GM10266 (cell line): ENCODE measurements around the gene PTPRD.

Source experiments
- DNase-seq: peaks from one replicate; pipeline ENCODE4 v3.0.0; 2012; ENCODE audit errors: extremely low spot score
- CTCF ChIP-seq: IDR thresholded peaks from 2 replicates; pipeline ENCODE4 v1.5.1; 2012; ENCODE audit warnings: mild to moderate bottlenecking, low read depth; ENCODE audit not compliant: control insufficient read depth, insufficient read depth; ENCODE audit errors: missing control alignments

Gene PTPRD

GRCh38 chr9:9603345-9603744 is 1009.5 kb downstream of the PTPRD start:
- TF ChIP-seq CTCF: no peak

GRCh38 chr9:9598723-9599122 is 1014.1 kb downstream of the PTPRD start:
- no peak for DNase-seq
- no peak for TF ChIP-seq CTCF

More at GRCh38 chr9:9603345-9603744, 1009.5 kb downstream of the PTPRD start:
- no peak for DNase-seq

GRCh38 chr9:9592104-9592503 is 1020.7 kb downstream of the PTPRD start:
- no peak for DNase-seq
- no peak for TF ChIP-seq CTCF

GRCh38 chr9:9585920-9586319 is 1026.9 kb downstream of the PTPRD start:
- DNase-seq: no peak
- no peak for TF ChIP-seq CTCF

GRCh38 chr9:9574080-9574479 is 1038.7 kb downstream of the PTPRD start:
- no peak for DNase-seq
- TF ChIP-seq CTCF: no peak

GRCh38 chr9:9565700-9566099 is 1047.1 kb downstream of the PTPRD start:
- no peak for DNase-seq
- no peak for TF ChIP-seq CTCF

- TF ChIP-seq CTCF: no peak
- DNase-seq: no peak
Observed at GRCh38 chr9:9563817-9564216, 1049.0 kb downstream of the PTPRD start.
